Esophagus muscularis mucosa (tissue), 3 donors: ENCODE data around the gene HOXA9.

Source experiments
- POLR2A ChIP-seq: fragments of 450-650 bp; IDR thresholded peaks from one replicate; pipeline ENCODE4 v1.6.1; 2017; ENCODE audit warnings: antibody characterized with exemption, moderate library complexity, mild to moderate bottlenecking, low read depth
- TF ChIP-seq, protein P1 (sequence below), 3 experiments: fragments of 200-600 bp in 2 of 3; fragments of 450-650 bp in 1 of 3; sonication (generic) in 2 of 3; IDR thresholded peaks; one replicate each; pipeline ENCODE4 v1.5.1; 2017 to 2019; ENCODE audit warnings: antibody characterized with exemption in 3 of 3, mild to moderate bottlenecking in 2 of 3, moderate library complexity in 1 of 3

DNA sequence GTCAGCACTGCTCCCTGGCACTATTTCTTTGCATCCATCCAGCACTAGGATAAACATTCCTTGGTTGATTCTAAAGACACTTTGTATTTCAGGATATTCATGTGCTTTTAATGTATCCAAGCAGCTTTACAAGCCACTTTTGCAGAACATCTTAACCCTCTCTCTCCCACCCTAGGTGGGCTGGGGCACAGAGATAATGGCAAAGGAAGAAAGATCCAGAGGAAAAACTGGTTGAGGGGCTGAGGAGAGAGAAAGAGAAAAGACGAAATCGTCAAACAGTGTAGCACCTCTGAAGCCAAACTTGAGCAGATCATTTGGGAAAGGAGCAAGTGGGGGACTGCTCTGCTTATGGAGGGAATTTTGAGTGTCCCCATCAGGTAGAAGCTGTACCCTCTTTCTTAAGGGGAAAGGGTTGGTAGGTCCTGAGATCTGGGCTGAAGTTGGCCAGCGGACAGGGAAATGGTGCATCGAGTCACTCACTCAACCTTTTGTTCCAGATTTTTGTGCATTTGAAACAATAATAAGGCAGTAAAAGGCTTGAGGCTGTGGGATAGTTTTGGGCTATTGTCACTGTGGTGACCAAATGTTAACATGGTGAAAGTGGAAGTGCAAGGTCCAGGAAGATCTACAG lies 38.7 kb upstream of the HOXA9 start:
- TF ChIP-seq, protein P1, sequence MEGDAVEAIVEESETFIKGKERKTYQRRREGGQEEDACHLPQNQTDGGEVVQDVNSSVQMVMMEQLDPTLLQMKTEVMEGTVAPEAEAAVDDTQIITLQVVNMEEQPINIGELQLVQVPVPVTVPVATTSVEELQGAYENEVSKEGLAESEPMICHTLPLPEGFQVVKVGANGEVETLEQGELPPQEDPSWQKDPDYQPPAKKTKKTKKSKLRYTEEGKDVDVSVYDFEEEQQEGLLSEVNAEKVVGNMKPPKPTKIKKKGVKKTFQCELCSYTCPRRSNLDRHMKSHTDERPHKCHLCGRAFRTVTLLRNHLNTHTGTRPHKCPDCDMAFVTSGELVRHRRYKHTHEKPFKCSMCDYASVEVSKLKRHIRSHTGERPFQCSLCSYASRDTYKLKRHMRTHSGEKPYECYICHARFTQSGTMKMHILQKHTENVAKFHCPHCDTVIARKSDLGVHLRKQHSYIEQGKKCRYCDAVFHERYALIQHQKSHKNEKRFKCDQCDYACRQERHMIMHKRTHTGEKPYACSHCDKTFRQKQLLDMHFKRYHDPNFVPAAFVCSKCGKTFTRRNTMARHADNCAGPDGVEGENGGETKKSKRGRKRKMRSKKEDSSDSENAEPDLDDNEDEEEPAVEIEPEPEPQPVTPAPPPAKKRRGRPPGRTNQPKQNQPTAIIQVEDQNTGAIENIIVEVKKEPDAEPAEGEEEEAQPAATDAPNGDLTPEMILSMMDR (IDR thresholded peaks at IDR 0.05), result no peak
- TF ChIP-seq POLR2A, result no peak
